Endothelial cell of coronary artery (primary cell): ENCODE results near the gene TMEM128. TPM values are rescaled to one million over a fixed set of nuclear protein-coding genes. Genes with fewer than 3 reads are reported as not detected.

Experiments
- total RNA-seq: library from RNA; depleted of rRNA; stranded (reverse); fragments of >200 nt; gene quantifications from 2 replicates; pipeline ENCODE4 v1.2.3, GENCODE V29; 2014

The TMEM128 gene
- 13.3 and 14.6 TPM in 2 replicates for total RNA-seq

GRCh38 chr4:4248029-4248884, at the start of gene TMEM128:
TSS of gene TMEM128 (minus strand) at chr4:4248223. CDS start at chr4:4248202, 21 bp downstream.

GRCh38 chr4:4289941-4290850, 42.2 kb upstream of the TMEM128 start, which contains the start of the genes LYAR and ZBTB49:
TSS of gene LYAR (minus strand) at chr4:4290154. CDS start at chr4:4283742, 6,412 bp downstream.
TSS of gene ZBTB49 (plus strand) at chr4:4290251. CDS start at chr4:4299946, 9,695 bp downstream.

GRCh38 chr4:4226606-4227438, 21.2 kb downstream of the TMEM128 start, which contains the start of gene OTOP1:
TSS of gene OTOP1 (minus strand) at chr4:4226929. CDS start at chr4:4226864, 65 bp downstream.

Other genes starting within 250 kb of the TMEM128 start
- not detected in 2 replicates for gene OTOP1, start 21.3 kb downstream of the TMEM128 start, total RNA-seq
- 21.5 and 25.2 TPM in 2 replicates for gene LYAR, start 41.9 kb upstream of the TMEM128 start, total RNA-seq
- 2.9 and 3.8 TPM in 2 replicates for gene ZBTB49, start 42.0 kb upstream of the TMEM128 start, total RNA-seq
- 17.8 and 47.9 TPM in 2 replicates for gene NSG1, start 138.9 kb upstream of the TMEM128 start, total RNA-seq